Heart right ventricle (tissue), 16 donors: ENCODE measurements around the gene DBP. TPM values are rescaled to one million over a fixed set of nuclear protein-coding genes. Genes with fewer than 3 reads are reported as not detected.

Source experiments
- ATAC-seq, 8 donors: fragments of 200-7000 bp; cut with Tn5 transposase; one replicate each; pipeline ENCODE4 v1.9.1; 2020; ENCODE audit warnings: mild to moderate bottlenecking in 8 of 8, moderate library complexity in 8 of 8, moderate number of reproducible peaks in 1 of 8
- DNase-seq, 2 donors: peaks; one replicate each; pipeline ENCODE4 v3.0.0-alpha.2; 2020
- H3K27ac ChIP-seq, 10 donors: fragments of 200-600 bp; sonication (generic) in 2 of 10; one replicate each; pipeline versions ENCODE4 v1.5.0 to v1.8.0; 2020 to 2022; ENCODE audit warnings: mild to moderate bottlenecking in 3 of 10
- H3K27me3 ChIP-seq, 7 donors: fragments of 200-600 bp; one replicate each; pipeline ENCODE4 v1.8.0; 2021 to 2022; ENCODE audit warnings: mild to moderate bottlenecking in 2 of 7
- H3K36me3 ChIP-seq, 9 donors: fragments of 200-600 bp; sonication (generic) in 1 of 9; one replicate each; pipeline versions ENCODE4 v1.5.0 to v1.8.0; 2020 to 2022; ENCODE audit warnings: mild to moderate bottlenecking in 2 of 9
- H3K4me1 ChIP-seq, 9 donors: fragments of 200-600 bp; sonication (generic) in 1 of 9; one replicate each; pipeline versions ENCODE4 v1.5.0 to v1.8.0; 2020 to 2022; ENCODE audit warnings: mild to moderate bottlenecking in 4 of 9
- H3K4me3 ChIP-seq, 10 donors: fragments of 200-600 bp; sonication (generic) in 2 of 10; one replicate each; pipeline versions ENCODE4 v1.5.0 to v1.8.0; 2020 to 2022; ENCODE audit warnings: mild to moderate bottlenecking in 7 of 10, moderate library complexity in 2 of 10
- H3K9me3 ChIP-seq, 11 donors: fragments of 200-600 bp in 10 of 11; sonication (generic) in 2 of 11; one replicate each; pipeline versions ENCODE4 v1.5.0 to v1.8.0; 2013 to 2022; ENCODE audit warnings: mild to moderate bottlenecking in 2 of 11, control low read depth in 1 of 11, moderate library complexity in 1 of 11
- WGBS, 2 donors: extraction: QIAGEN DNeasy Blood & Tissue Kit; methylation state at CpG; one replicate each; pipeline ENCODE4 v1.1.7; 2013; ENCODE audit warnings: inconsistent platforms in 1 of 2; 5-methylcytosine and 5-hydroxymethylcytosine counted together
- intact Hi-C, 10 donors: fragments of 100-400 bp; cut with DNase I; formaldehyde crosslinking; loops; one replicate each; pipeline versions ENCODE4 v1.11.1 to v1.14.2; 2022
- polyA plus RNA-seq, 2 donors: library from polyadenylated mRNA; stranded (reverse); fragments of 200-250 nt; gene quantifications; one replicate each; pipeline ENCODE4 v1.2.3, GENCODE V29; 2013
- total RNA-seq, 10 donors: library from RNA; stranded (reverse); fragmentation: NEBNext Ultra II Directional in 3 of 10; extraction: Animal tissue kit (Norgen Biotek cat#: 25700) in 3 of 10; gene quantifications; one replicate each; pipeline versions ENCODE4 v1.2.1 to v1.2.4, GENCODE V29; 2021 to 2023
- TF ChIP-seq, protein P1 (sequence below), 9 donors: fragments of 200-600 bp; sonication (generic) in 2 of 9; IDR thresholded peaks; one replicate each; pipeline versions ENCODE4 v1.5.0 to v1.8.0; 2021 to 2022; ENCODE audit warnings: antibody characterized with exemption in 9 of 9, mild to moderate bottlenecking in 5 of 9, moderate library complexity in 1 of 9
- donor health status: Arrhythmogenic right ventricular cardiomyopathy.
- donor health status: ischemic (EF 13 %, LVEDD 7.1; RV severe dilation, severe dysfunction).
- donor health status: healthy with polysubstance abuse.
- donor health status: DM: no; HTN: yes; CAD: no.
- donor health status: DM: no; HTN: no; CAD: no.
- donor health status: ischemic (EF 25% LVEDD 6.9; RV normal size, moderate dysfunction).
- donor health status: ischemic (EF 25% LVEDD 5.7; RV mildly dilated, moderate dysfunction).
- donor health status: healthy.
- donor health status: DM: yes; HTN: yes; CAD: no.
- donor health status: Ischemic cardiomyopathy.
- donor health status: ischemic (EF 35%, LVEDD 5.7; RV mildly dilated, moderate dysfunction).
- donor health status: nonischemic (EF 11% LVEDD 7.7; RV severe dilation, severe dysfunction).
- donor health status: DM: yes; HTN: yes; CAD: no.
- donor health status: PGD.
- donor health status: ischemic (EF 29% LVEDD 5.4; RV normal size, mild dysfunction).
- donor health status: nonischemic (EF 23%, LVEDD 6.1; RV moderate dilation, normal function).

The DBP gene
- total and polyA plus RNA-seq, 12 donors, result 2.4 to 30.0 (median 12.2) TPM

DNA sequence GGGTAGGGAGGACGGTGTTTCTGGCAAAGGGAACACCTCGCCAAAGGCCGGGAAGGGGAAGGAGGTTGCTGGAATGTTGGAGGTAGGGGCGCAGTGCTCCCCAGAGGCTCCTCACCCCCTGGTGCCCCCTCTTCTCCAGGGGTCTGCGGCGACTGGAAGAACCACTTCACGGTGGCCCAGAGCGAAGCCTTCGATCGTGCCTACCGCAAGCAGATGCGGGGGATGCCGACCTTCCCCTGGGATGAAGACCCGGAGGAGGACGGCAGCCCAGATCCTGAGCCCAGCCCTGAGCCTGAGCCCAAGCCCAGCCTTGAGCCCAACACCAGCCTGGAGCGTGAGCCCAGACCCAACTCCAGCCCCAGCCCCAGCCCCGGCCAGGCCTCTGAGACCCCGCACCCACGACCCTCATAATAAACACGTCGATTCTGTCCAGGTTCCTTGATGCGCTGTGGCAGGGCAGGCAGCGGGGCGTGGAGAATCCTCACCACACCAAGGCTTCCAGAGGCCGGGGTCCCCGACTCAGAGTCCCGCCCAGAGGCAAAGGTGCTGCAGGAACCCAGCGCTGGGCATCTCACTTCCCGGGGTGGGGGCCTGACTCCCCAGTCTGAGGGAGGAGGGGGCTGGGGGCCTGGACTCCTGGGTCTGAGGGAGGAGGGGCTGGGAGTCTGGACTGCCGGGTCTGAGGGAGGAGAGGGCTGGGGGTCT is 38.0 kb downstream of the DBP start:
- no peak overlapping the region for H3K4me3 ChIP-seq
- no peaks in the 10 kb centered on the region for H3K36me3 ChIP-seq
- H3K9me3 ChIP-seq, result no peaks in the 10 kb centered on the region
- 64 to 66% methylated on average over 29 to 30 of the region's 30 CpGs for WGBS, 2 donors
- no peak overlapping the region for H3K27ac ChIP-seq
- TF ChIP-seq, protein P1, sequence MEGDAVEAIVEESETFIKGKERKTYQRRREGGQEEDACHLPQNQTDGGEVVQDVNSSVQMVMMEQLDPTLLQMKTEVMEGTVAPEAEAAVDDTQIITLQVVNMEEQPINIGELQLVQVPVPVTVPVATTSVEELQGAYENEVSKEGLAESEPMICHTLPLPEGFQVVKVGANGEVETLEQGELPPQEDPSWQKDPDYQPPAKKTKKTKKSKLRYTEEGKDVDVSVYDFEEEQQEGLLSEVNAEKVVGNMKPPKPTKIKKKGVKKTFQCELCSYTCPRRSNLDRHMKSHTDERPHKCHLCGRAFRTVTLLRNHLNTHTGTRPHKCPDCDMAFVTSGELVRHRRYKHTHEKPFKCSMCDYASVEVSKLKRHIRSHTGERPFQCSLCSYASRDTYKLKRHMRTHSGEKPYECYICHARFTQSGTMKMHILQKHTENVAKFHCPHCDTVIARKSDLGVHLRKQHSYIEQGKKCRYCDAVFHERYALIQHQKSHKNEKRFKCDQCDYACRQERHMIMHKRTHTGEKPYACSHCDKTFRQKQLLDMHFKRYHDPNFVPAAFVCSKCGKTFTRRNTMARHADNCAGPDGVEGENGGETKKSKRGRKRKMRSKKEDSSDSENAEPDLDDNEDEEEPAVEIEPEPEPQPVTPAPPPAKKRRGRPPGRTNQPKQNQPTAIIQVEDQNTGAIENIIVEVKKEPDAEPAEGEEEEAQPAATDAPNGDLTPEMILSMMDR (IDR thresholded peaks at IDR 0.05), result no peak
- ATAC-seq (no peak), DNase-seq (no peak)
- H3K4me1 ChIP-seq, result no peaks in the 10 kb centered on the region
- intact Hi-C loops, result no loop called here
- H3K27me3 ChIP-seq, result peaks cover 0 to 10% (median 0%) of the 10 kb centered on the region in 7 donors

DNA sequence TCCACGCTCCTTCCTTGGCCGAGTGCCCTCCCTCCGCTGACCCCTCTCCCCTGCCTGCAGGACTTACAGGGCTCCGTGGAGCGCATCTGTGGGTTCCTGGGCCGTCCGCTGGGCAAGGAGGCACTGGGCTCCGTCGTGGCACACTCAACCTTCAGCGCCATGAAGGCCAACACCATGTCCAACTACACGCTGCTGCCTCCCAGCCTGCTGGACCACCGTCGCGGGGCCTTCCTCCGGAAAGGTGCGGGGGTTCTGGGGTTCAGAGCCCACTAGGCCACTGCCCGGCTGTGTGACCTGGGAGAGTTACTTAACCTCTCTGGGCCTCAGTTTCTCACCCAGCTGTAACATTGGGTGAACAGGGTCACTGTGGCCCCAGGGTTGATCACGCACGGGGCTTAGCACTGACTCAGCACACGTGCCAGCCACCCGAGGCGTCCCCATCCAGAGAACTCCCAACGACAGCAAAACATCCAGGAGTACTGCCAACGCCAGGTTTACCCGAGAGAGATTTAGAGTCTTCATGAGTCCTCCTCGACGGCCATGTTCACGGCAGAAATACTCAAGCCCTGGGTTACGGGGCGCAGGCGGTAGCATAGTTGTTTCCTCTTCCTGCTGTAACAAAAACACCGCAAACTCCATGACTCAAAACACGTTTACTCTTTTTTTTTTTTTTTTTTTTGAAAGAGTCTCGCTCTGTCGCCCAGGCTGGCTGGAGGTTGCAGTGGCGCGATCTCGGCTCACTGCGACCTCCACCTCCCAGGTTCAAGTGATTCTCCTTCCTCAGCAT is 40.3 kb downstream of the DBP start:
- no peak for DNase-seq
- no peak overlapping the region for H3K4me3 ChIP-seq
- no peaks in the 10 kb centered on the region for H3K36me3 ChIP-seq
- H3K27ac ChIP-seq, result no peak overlapping the region
- WGBS, 2 donors, result 76 to 84% methylated on average over 39 of the region's 39 CpGs
- intact Hi-C loops, result no loop called here
- H3K4me1 ChIP-seq, result no peaks in the 10 kb centered on the region
- peaks cover 0 to 10% (median 0%) of the 10 kb centered on the region in 7 donors for H3K27me3 ChIP-seq
- no peaks in the 10 kb centered on the region for H3K9me3 ChIP-seq
- peak in 1 of 8 donors; percentile 19 for ATAC-seq
- TF ChIP-seq, protein P1 (IDR thresholded peaks at IDR 0.05), result no peak

DNA sequence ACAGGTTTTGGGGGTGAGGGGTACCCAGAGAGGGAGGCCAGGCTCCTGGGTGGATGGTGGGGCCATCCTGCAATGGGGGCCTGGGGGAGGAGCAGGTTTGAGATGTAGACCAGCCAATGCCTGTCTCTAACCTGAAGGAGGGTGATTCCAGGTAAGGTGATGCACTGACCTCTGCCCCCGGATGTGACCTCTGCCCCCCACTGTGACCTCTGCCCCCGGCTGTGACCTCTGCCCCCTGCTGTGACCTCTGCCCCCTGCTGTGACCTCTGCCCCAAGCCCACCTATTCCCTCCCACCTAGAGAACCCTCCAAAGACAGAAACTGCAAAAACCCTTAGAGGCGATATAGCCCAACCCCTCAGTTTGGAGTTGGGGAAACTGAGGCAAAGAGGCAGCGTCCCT is 40.9 kb downstream of the DBP start:
- Histone ChIP-seq H3K9me3 (no peaks in the 10 kb centered on the region), H3K4me3 (no peak overlapping the region), H3K27ac (no peak overlapping the region), H3K27me3 (peaks cover 0 to 10% (median 0%) of the 10 kb centered on the region in 7 donors), H3K4me1 (no peaks in the 10 kb centered on the region), H3K36me3 (no peaks in the 10 kb centered on the region)
- 80 to 86% methylated on average over 4 of the region's 4 CpGs for WGBS, 2 donors
- TF ChIP-seq, protein P1 (IDR thresholded peaks at IDR 0.05), result no peak
- intact Hi-C loops, result no loop called here
- DNase-seq (no peak), ATAC-seq (peak in 1 of 8 donors; percentile 12)

DNA sequence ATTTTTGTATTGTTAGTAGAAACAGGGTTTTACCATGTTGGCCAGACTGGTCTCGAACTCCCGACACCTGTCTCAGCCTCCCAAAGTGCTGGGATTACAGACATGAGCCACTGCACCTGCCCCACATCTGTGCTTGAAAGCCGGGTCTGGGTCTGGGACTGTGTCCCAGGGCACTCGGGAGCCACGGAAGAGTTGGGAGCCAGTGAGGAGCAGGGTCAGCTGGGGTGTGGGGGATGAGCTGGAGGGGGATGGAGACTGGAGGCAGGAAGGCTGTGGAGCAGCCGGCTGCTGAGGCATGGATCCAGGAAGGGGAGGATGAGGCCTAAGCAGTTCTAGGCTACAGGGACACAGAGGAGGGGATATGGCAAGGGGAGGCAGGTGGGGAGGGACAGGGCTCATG is 41.3 kb downstream of the DBP start:
- TF ChIP-seq, protein P1 (IDR thresholded peaks at IDR 0.05), result no peak
- intact Hi-C loops, result no loop called here
- H3K36me3 ChIP-seq, result no peaks in the 10 kb centered on the region
- ATAC-seq (no peak), DNase-seq (no peak)
- H3K9me3 ChIP-seq, result no peaks in the 10 kb centered on the region
- no peak overlapping the region for H3K27ac ChIP-seq
- H3K27me3 ChIP-seq, result peaks cover 0 to 6% (median 0%) of the 10 kb centered on the region in 7 donors
- H3K4me1 ChIP-seq, result no peaks in the 10 kb centered on the region
- 68% methylated on average over 6 of the region's 6 CpGs for WGBS, 2 donors
- no peak overlapping the region for H3K4me3 ChIP-seq
